ENCODE results near the gene NAA35.

GRCh38 chr9:85940275-85940831 is 593 bp upstream of the NAA35 start:
- no peak for TF ChIP-seq CTCF (conservative IDR thresholded peaks at IDR 0.05)
- TF ChIP-seq ZFX (IDR thresholded peaks at IDR 0.05), result no peak
